Ovary (tissue), 9 donors: ENCODE data around the gene DCAF7. TPM values are rescaled to one million over a fixed set of nuclear protein-coding genes. Genes with fewer than 3 reads are reported as not detected.

ENCODE experiments used
- DNase-seq, 5 donors: peaks; one replicate each; pipeline ENCODE4 v3.0.0-alpha.2; 2019 to 2020
- H3K27ac ChIP-seq, 2 donors: fragments of 200-600 bp; one replicate each; pipeline versions ENCODE4 v1.5.1 to v1.8.0; 2019 to 2022
- H3K27me3 ChIP-seq: fragments of 200-600 bp; one replicate; pipeline ENCODE4 v1.8.0; 2022
- H3K36me3 ChIP-seq: fragments of 200-600 bp; sonication (generic); one replicate; pipeline ENCODE4 v1.5.1; 2019
- H3K4me1 ChIP-seq: one replicate; pipeline ENCODE4 v1.8.1; 2013; ENCODE audit warnings: mild to moderate bottlenecking, moderate library complexity; ENCODE audit not compliant: insufficient read depth
- H3K4me3 ChIP-seq: fragments of 200-600 bp; sonication (generic); one replicate; pipeline ENCODE4 v1.5.1; 2017
- H3K9me3 ChIP-seq, 2 donors: fragments of 200-600 bp in 1 of 2; sonication (generic) in 1 of 2; one replicate each; pipeline versions ENCODE4 v1.5.1 to v1.8.1; 2013 to 2019; ENCODE audit warnings: mild to moderate bottlenecking in 1 of 2, moderate library complexity in 1 of 2
- CTCF ChIP-seq, 3 donors: fragments of 450-650 bp in 2 of 3; fragments of 200-600 bp in 1 of 3; IDR thresholded peaks; one replicate each; pipeline versions ENCODE4 v1.5.1 to v1.8.0; 2016 to 2022; ENCODE audit warnings: antibody characterized with exemption in 3 of 3, mild to moderate bottlenecking in 1 of 3
- EP300 ChIP-seq: sonication (generic); formaldehyde crosslinking; IDR thresholded peaks from one replicate; pipeline ENCODE4 v1.6.1; 2017; ENCODE audit warnings: antibody characterized with exemption
- POLR2A ChIP-seq: fragments of 450-650 bp; IDR thresholded peaks from one replicate; pipeline ENCODE4 v1.6.1; 2017; ENCODE audit warnings: antibody characterized with exemption, mild to moderate bottlenecking, moderate library complexity
- WGBS, 3 donors: extraction: QIAGEN DNeasy Blood & Tissue Kit in 1 of 3; methylation state at CpG; one replicate each; pipeline versions ENCODE4 v1.1.5 to v1.1.7; 2013 to 2017; 5-methylcytosine and 5-hydroxymethylcytosine counted together
- intact Hi-C, 4 donors: fragments of 100-400 bp; cut with DNase I; formaldehyde crosslinking; loops; one replicate each; pipeline versions ENCODE4 v1.11.0 to v1.15.1; 2022 to 2023
- polyA plus RNA-seq, 2 donors: library from polyadenylated mRNA; stranded (reverse); fragments of 200-250 nt in 1 of 2; fragments of 350-450 nt in 1 of 2; fragmentation: Illumina TruSeq in 1 of 2; extraction: RNeasy Lipid Tissue Mini Kit (QIAGEN cat#74804) in 1 of 2; gene quantifications; one replicate each; pipeline ENCODE4 v1.2.3, GENCODE V29; 2013 to 2014
- total RNA-seq, 7 donors: library from RNA; depleted of rRNA in 2 of 7; stranded (reverse); fragments of >200 nt in 2 of 7; fragmentation: NEBNext Ultra II Directional in 3 of 7; extraction: Animal tissue kit (Norgen Biotek cat#: 25700) in 3 of 7; gene quantifications; one replicate each; pipeline versions ENCODE4 v1.1.0 to v1.2.4, GENCODE V29; 2016 to 2023
- donor health status: DM: no; HTN: no; CAD: no; lungs with moderate emphysema.
- donor health status: DM: no; HTN: no; CAD: no.
- donor health status: Bipolar disorder and iron deficiency.
- donor health status: DM: yes; HTN: yes; CAD: no.
- donor health status: DM: no; HTN: no; CAD: no.
- donor health status: DM: yes; HTN: yes; CAD: no.

Gene DCAF7
- total and polyA plus RNA-seq, 9 donors, result 14.9 to 62.5 (median 49.7) TPM

DNA sequence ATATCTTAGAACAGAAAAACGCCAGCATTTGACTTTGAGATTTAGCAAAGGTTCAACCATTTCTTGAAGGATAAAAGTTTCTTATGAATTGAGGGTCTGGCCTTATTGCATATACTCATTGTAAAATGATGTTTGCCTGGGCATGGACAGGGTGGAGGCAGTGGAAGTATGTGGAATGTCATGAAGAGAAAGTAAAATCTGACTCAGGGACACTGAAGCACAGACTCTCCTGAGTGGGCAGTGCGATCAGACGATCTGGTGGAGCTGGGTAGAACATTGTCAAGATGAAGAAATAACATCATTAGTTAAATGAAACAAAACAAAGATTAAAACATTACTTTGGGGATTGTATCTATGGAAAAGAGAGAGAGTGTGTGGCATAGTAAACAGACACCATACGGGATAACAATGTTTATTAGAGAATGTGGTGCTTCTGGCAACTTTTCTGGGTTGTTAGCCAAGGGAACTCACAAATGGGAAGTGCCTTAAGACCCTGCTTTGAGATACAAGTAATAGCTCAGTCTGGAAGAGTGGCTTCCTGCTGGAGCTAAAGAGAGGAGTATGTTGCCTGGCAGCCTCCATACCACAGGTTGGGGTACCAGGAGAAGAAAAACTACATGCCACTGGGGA is 76.4 kb downstream of the DCAF7 start:
- intact Hi-C loops, result no loop called here
- 56 to 63% (median 58%) methylated on average over 4 of the region's 4 CpGs for WGBS, 3 donors
- peaks cover 7% of the 10 kb centered on the region for H3K4me1 ChIP-seq
- no peak for TF ChIP-seq POLR2A
- no peak for TF ChIP-seq CTCF (IDR thresholded peaks at IDR 0.05)
- no peak for TF ChIP-seq EP300
- no peak for DNase-seq
- no peak overlapping the region for H3K27ac ChIP-seq
- H3K36me3 ChIP-seq, result no peaks in the 10 kb centered on the region
- no peak overlapping the region for H3K4me3 ChIP-seq
- no peaks in the 10 kb centered on the region for H3K9me3 ChIP-seq
- no peaks in the 10 kb centered on the region for H3K27me3 ChIP-seq

DNA sequence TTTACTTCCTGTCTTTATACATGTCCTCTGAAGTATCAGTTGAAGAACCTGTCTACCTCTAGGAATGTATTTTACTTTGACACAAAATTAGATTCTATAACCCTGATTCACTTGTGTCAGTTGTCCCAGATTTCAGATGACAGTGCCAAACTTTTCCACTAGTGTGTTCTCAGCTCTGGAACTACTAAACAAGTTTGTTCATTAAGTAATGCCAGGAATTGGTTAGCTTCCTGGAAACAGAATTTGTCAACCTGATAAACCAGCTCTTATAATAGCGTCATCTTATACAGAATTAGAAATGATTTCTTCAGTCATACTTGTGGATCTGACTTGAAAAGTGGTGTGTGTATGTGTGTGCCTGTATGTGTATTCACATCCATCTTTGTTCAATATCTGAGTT is 79.3 kb downstream of the DCAF7 start:
- TF ChIP-seq EP300, result no peak
- no peak for TF ChIP-seq CTCF (IDR thresholded peaks at IDR 0.05)
- no peak for TF ChIP-seq POLR2A
- H3K9me3 ChIP-seq, result no peaks in the 10 kb centered on the region
- H3K27ac ChIP-seq, result no peak overlapping the region
- intact Hi-C loops, result no loop called here
- H3K36me3 ChIP-seq, result no peaks in the 10 kb centered on the region
- no peak for DNase-seq
- H3K27me3 ChIP-seq, result no peaks in the 10 kb centered on the region
- WGBS, 3 donors, result 31 to 60% (median 60%) methylated on average over 1 of the region's 1 CpG
- H3K4me3 ChIP-seq, result no peak overlapping the region
- H3K4me1 ChIP-seq, result peaks cover 3% of the 10 kb centered on the region

DNA sequence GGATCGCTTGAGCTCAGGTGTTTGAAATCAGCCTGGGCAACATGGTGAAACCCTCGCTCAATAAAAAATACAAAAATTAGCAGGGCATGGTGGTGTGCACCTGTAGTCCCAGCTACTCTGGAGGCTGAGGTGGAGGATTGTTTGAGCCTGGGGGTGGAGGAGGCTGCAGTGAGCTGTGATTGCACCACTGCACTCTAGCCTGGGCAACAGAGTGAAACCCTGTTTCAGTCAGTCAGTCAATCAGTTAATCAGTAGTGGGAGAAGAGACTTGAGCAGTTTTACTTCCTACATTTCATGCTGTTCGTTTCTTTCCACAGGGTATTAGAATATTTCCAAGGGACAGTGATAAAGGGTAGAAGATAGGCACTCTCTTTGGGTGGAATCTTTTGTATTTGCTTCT is 80.8 kb downstream of the DCAF7 start:
- Histone ChIP-seq H3K27me3 (no peaks in the 10 kb centered on the region), H3K27ac (no peak overlapping the region), H3K36me3 (no peaks in the 10 kb centered on the region), H3K9me3 (no peaks in the 10 kb centered on the region), H3K4me1 (peaks cover 3% of the 10 kb centered on the region), H3K4me3 (no peak overlapping the region)
- TF ChIP-seq EP300 (no peak), POLR2A (no peak), CTCF (IDR thresholded peaks at IDR 0.05) (no peak)
- 89 to 90% (median 90%) methylated on average over 3 of the region's 3 CpGs for WGBS, 3 donors
- no peak for DNase-seq
- intact Hi-C loops, result no loop called here

- WGBS, 3 donors, result 91 to 96% (median 92%) methylated on average over 1 of the region's 1 CpG
- TF ChIP-seq POLR2A (no peak), CTCF (IDR thresholded peaks at IDR 0.05) (no peak), EP300 (no peak)
- Histone ChIP-seq H3K27ac (no peak overlapping the region), H3K9me3 (no peaks in the 10 kb centered on the region), H3K4me3 (no peak overlapping the region), H3K27me3 (no peaks in the 10 kb centered on the region), H3K36me3 (no peaks in the 10 kb centered on the region), H3K4me1 (peaks cover 3% of the 10 kb centered on the region)
- DNase-seq, result no peak
- intact Hi-C loops, result no loop called here
These were observed 81.3 kb downstream of the DCAF7 start for GRCh38 chr17:63631626-63632025.
